Endothelial cell (in vitro differentiated cells): ENCODE data around the gene BIRC6. TPM values are rescaled to one million over a fixed set of nuclear protein-coding genes. Genes with fewer than 3 reads are reported as not detected.
"Not testable (repeated sequence)": the region's sequence is repeated elsewhere in the genome, so short reads cannot be mapped to it uniquely, and the experiment has no call there.

Experiments used
- DNase-seq: peaks from one replicate; pipeline ENCODE4 v3.0.0; 2021; ENCODE audit warnings: low spot score
- H3K27ac Mint-ChIP-seq: one replicate; pipeline ENCODE4 v1.8.0; 2021; ENCODE audit warnings: mixed read lengths, inconsistent platforms; ENCODE audit not compliant: unreplicated experiment
- H3K27me3 Mint-ChIP-seq: one replicate; pipeline ENCODE4 v1.8.0; 2021; ENCODE audit warnings: mild to moderate bottlenecking, moderate library complexity, mixed read lengths, inconsistent platforms; ENCODE audit not compliant: unreplicated experiment
- H3K36me3 Mint-ChIP-seq: one replicate; pipeline ENCODE4 v1.8.0; 2021; ENCODE audit warnings: mild to moderate bottlenecking, low read depth, mixed read lengths, inconsistent platforms; ENCODE audit not compliant: unreplicated experiment
- H3K4me1 Mint-ChIP-seq: one replicate; pipeline ENCODE4 v1.8.0; 2021; ENCODE audit warnings: mild to moderate bottlenecking, mixed read lengths, inconsistent platforms; ENCODE audit not compliant: unreplicated experiment
- H3K4me3 Mint-ChIP-seq: one replicate; pipeline ENCODE4 v1.8.0; 2021; ENCODE audit warnings: mild to moderate bottlenecking, mixed read lengths, inconsistent platforms; ENCODE audit not compliant: unreplicated experiment
- H3K9me3 Mint-ChIP-seq: one replicate; pipeline ENCODE4 v1.8.0; 2021; ENCODE audit warnings: mixed read lengths, inconsistent platforms; ENCODE audit not compliant: unreplicated experiment
- CTCF ChIP-seq: fragments of 200-600 bp; sonication (generic); IDR thresholded peaks from one replicate; pipeline ENCODE4 v1.5.0; 2021; ENCODE audit warnings: antibody characterized with exemption; ENCODE audit not compliant: unreplicated experiment
- total RNA-seq: library from RNA; stranded (reverse); fragmentation: NEBNext Ultra II Directional; extraction: Animal tissue kit (Norgen Biotek cat#: 25700); gene quantifications from one replicate; pipeline ENCODE4 v1.2.1, GENCODE V29; 2021; ENCODE audit not compliant: unreplicated experiment

Gene BIRC6
- total RNA-seq, 1 donor from 2014 or later: 125 TPM

- H3K27ac Mint-ChIP-seq: peak overlapping the region; percentile 81
- H3K9me3 Mint-ChIP-seq: no peaks in the 10 kb centered on the region
- TF ChIP-seq CTCF: no peak
- DNase-seq: no peak
- peaks cover 8% of the 10 kb centered on the region for H3K36me3 Mint-ChIP-seq
- peak overlapping the region; percentile 93 for H3K4me3 Mint-ChIP-seq
- H3K4me1 Mint-ChIP-seq: peaks cover 22% of the 10 kb centered on the region
- peaks cover 10% of the 10 kb centered on the region for H3K27me3 Mint-ChIP-seq
These were observed 1.3 kb downstream of the BIRC6 start for GRCh38 chr2:32358111-32358482.

GRCh38 chr2:32360416-32360815 lies 3.6 kb downstream of the BIRC6 start:
- Mint-ChIP-seq H3K36me3 (peaks cover 8% of the 10 kb centered on the region), H3K27me3 (peaks cover 9% of the 10 kb centered on the region), H3K4me3 (no peak overlapping the region), H3K9me3 (no peaks in the 10 kb centered on the region), H3K4me1 (peaks cover 22% of the 10 kb centered on the region), H3K27ac (no peak overlapping the region)
- DNase-seq: no peak
- TF ChIP-seq CTCF: no peak

GRCh38 chr2:32362997-32363396 lies 6.2 kb downstream of the BIRC6 start:
- not testable (repeated sequence) for H3K36me3 Mint-ChIP-seq, DNase-seq, H3K4me3 Mint-ChIP-seq, H3K9me3 Mint-ChIP-seq, H3K27me3 Mint-ChIP-seq, H3K27ac Mint-ChIP-seq
- peaks cover 21% of the 10 kb centered on the region for H3K4me1 Mint-ChIP-seq

- TF ChIP-seq CTCF: no peak
- Mint-ChIP-seq H3K27me3 (no peaks in the 10 kb centered on the region), H3K36me3 (peaks cover 3% of the 10 kb centered on the region), H3K4me3 (no peak overlapping the region), H3K9me3 (no peaks in the 10 kb centered on the region), H3K27ac (no peak overlapping the region), H3K4me1 (peaks cover 15% of the 10 kb centered on the region)
- no peak for DNase-seq
These were observed 6.8 kb downstream of the BIRC6 start for GRCh38 chr2:32363597-32363996.

- DNase-seq, H3K9me3 Mint-ChIP-seq, H3K4me3 Mint-ChIP-seq, H3K4me1 Mint-ChIP-seq, H3K27me3 Mint-ChIP-seq, H3K36me3 Mint-ChIP-seq, H3K27ac Mint-ChIP-seq: not testable (repeated sequence)
These were observed 7.5 kb downstream of the BIRC6 start for GRCh38 chr2:32364290-32364689.

GRCh38 chr2:32365679-32366078 lies 8.9 kb downstream of the BIRC6 start:
- H3K27ac Mint-ChIP-seq, H3K9me3 Mint-ChIP-seq, DNase-seq, H3K4me3 Mint-ChIP-seq, H3K27me3 Mint-ChIP-seq, H3K4me1 Mint-ChIP-seq, H3K36me3 Mint-ChIP-seq: not testable (repeated sequence)

GRCh38 chr2:32366595-32366994 lies 9.8 kb downstream of the BIRC6 start:
- H3K9me3 Mint-ChIP-seq: no peaks in the 10 kb centered on the region
- DNase-seq: no peak
- no peaks in the 10 kb centered on the region for H3K4me1 Mint-ChIP-seq
- no peak overlapping the region for H3K27ac Mint-ChIP-seq
- H3K4me3 Mint-ChIP-seq: no peak overlapping the region
- H3K36me3 Mint-ChIP-seq: no peaks in the 10 kb centered on the region
- no peaks in the 10 kb centered on the region for H3K27me3 Mint-ChIP-seq
- TF ChIP-seq CTCF: no peak
